Bronchus fibroblast of lung (primary cell): ENCODE data around the gene KIF20A. TPM values are rescaled to one million over a fixed set of nuclear protein-coding genes. Genes with fewer than 3 reads are reported as not detected.

Experiments
- total RNA-seq: library from RNA; depleted of rRNA; stranded (reverse); fragments of >200 nt; gene quantifications from 2 replicates; pipeline ENCODE4 v1.2.3, GENCODE V29; 2015

KIF20A gene
- total RNA-seq, result 103 and 105 TPM in 2 replicates

DNA sequence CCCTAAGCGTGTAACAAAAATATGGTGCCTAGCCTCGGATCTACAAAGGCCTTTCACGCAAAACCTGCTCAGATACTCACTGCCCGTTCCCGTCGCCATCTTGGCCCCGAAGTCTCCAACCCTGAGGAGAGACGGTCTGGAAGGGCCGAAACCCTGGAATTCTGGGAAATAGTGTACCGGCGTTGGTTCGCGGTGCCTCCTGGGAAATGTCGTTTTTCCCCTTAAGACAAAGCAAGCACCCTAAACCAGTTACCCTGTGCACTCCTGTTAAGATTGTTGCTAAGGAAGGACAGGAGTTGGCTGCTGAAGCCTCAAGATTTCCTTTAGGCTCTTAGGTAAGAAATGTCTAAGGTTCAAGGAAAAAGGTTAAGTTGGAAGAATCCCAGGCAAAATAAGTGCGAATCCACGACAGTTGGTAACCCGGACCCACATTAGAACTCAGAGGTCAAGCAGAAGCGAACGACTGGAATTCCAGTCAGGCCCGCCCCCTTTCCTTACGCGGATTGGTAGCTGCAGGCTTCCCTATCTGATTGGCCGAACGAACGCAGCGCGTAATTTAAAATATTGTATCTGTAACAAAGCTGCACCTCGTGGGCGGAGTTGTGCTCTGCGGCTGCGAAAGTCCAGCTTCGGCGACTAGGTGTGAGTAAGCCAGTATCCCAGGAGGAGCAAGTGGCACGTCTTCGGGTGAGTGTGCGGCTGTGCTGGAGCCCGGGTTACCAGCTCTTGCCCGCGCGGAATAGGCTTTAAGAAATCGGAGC, at the start of gene KIF20A, which contains the start of gene BRD8:
Gene KIF20A, plus strand, starts transcription at position 597 of the 761 bp plus-strand sequence. CDS start 569 bp downstream, outside the sequence.
Gene BRD8, minus strand, starts transcription at position 115 of the 761 bp plus-strand sequence. Its CDS starts 16 bp downstream, at position 99.

DNA sequence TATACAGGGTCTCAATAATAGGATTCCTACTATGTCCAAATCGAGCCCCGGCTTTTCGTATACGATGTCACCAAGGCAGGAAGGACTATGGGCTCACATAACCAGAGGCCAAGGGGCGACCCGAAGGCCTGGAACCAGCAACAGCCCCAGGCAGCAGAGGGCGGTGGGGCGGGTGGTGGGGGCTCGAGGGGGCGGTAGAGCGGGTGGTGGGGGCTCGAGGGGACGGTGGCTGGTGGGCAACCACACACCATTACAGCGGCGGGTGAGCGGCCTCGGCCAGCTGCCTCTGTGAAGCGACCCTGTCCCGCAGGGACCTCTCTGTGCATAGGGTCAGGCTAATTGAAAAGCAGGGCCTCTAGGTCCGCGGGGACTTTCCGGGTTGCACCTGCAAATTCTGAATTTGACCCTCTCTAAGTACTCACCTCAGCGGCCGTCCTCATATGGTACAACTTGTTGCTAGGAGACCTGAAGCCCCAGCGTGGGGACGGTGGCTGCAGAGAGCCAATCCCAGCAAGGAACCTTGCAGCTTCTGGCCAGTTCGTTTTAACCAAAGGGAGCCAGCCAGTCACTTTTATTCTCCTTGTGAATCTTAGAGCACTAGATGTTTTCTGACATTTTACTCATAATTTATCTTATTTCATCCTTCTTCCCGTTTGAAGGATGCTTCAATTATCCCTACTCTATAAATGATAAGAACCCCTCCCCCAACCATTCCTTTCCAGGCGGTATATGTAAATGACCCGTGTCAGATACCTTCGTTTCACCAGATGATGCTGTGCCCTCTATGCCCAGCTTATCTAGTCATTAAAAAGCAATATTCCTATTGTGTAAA, 39.7 kb upstream of the KIF20A start, which contains the start of gene NME5:
Gene NME5, minus strand, starts transcription at position 480 of the 832 bp plus-strand sequence. CDS start 648 bp downstream, outside the sequence.

DNA sequence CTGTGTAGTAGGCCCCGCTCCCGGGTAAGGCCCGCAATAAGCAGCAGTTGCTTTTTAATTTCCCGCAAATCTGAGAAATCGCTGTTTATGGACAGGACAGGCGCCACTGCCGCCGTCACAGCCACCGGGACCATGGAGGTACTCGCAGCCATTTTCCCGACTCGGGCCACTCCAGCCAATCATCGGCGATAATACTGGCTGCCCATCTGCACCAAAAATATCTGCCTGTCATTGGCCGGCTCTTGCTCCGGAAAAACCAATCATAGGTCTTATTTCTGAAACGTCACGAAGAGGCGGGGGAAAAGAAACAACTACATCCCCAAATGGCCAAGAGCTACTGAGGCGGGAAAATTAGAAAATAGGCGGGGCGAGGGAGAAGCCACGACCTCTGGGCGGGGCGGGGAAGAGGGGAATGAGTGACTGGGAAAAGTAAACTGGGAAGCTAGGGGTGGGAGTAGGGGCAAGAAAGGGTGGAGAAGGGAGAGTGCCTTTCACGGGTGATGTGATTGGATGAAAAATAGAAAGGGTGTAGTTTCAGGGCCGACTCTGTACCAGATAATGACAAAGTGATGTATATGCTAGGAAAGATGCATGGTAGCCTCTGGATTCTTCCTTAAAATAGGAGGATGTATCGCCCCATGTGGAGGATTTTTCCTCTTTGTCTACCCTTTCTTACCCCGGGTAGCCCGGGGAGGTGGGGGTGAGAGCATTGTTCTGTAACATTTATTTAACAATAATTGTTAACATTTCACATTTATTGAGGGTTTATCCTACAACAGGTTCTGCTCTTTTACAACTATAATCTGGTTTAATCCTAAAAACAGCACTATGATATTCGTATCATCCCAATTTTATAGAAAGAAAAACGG, 34.5 kb downstream of the KIF20A start, which contains the start of gene CDC23:
Gene CDC23, minus strand, starts transcription at position 163 of the 869 bp plus-strand sequence. Its CDS starts 11 bp downstream, at position 152.

Other genes with a start within 250 kb of the KIF20A start
- 1.9 and 4.2 TPM in 2 replicates for gene FAM13B, start 146.0 kb upstream of the KIF20A start, total RNA-seq
- gene WNT8A, start 95.1 kb upstream of the KIF20A start, total RNA-seq, result not detected in 2 replicates
- 0.84 and 1.6 TPM in 2 replicates for gene NME5, start 39.7 kb upstream of the KIF20A start, total RNA-seq
- gene BRD8, start 482 bp upstream of the KIF20A start, total RNA-seq, result 30.9 and 31.3 TPM in 2 replicates
- gene CDC23, start 34.2 kb downstream of the KIF20A start, total RNA-seq, result 16.2 and 17.0 TPM in 2 replicates
- not detected in 2 replicates for gene GFRA3, start 95.5 kb downstream of the KIF20A start, total RNA-seq
- 21.9 and 29.4 TPM in 2 replicates for gene CDC25C, start 152.7 kb downstream of the KIF20A start, total RNA-seq
- gene FAM53C, start 159.2 kb downstream of the KIF20A start, total RNA-seq, result 21.3 and 28.6 TPM in 2 replicates
- 18.7 and 21.5 TPM in 2 replicates for gene KDM3B, start 173.6 kb downstream of the KIF20A start, total RNA-seq